ENCODE results near the gene MAN1C1.

MAN1C1 gene

GRCh38 chr1:25711555-25712298, 95.1 kb downstream of the MAN1C1 start:
- DNase-seq = peak in 2 of 56 donors; percentile 5 to 16

GRCh38 chr1:25712299-25712970, 95.8 kb downstream of the MAN1C1 start:
- DNase-seq = no peak

GRCh38 chr1:25713961-25714360, 97.4 kb downstream of the MAN1C1 start:
- DNase-seq = no peak

- DNase-seq = no peak
These were observed 97.9 kb downstream of the MAN1C1 start for GRCh38 chr1:25714372-25714931.

- no peak for DNase-seq
These were observed 99.3 kb downstream of the MAN1C1 start for GRCh38 chr1:25715888-25716287.

GRCh38 chr1:25716320-25716719, 99.7 kb downstream of the MAN1C1 start:
- DNase-seq = no peak

- no peak for DNase-seq
These were observed 102.1 kb downstream of the MAN1C1 start for GRCh38 chr1:25718732-25719131.

GRCh38 chr1:25720624-25721023, 104.0 kb downstream of the MAN1C1 start:
- DNase-seq = no peak

- no peak for DNase-seq
These were observed 106.8 kb downstream of the MAN1C1 start for GRCh38 chr1:25723250-25723880.

- DNase-seq = no peak
These were observed 107.6 kb downstream of the MAN1C1 start for GRCh38 chr1:25724201-25724600.

- DNase-seq = no peak
These were observed 108.4 kb downstream of the MAN1C1 start for GRCh38 chr1:25724966-25725365.

GRCh38 chr1:25725482-25725881, 108.9 kb downstream of the MAN1C1 start:
- no peak for DNase-seq

GRCh38 chr1:25727088-25727487, 110.5 kb downstream of the MAN1C1 start:
- no peak for DNase-seq

GRCh38 chr1:25727635-25728286, 111.2 kb downstream of the MAN1C1 start:
- DNase-seq = peak in 38 of 56 donors; percentile 7 to 71 (median 31)

- no peak for DNase-seq
These were observed 111.8 kb downstream of the MAN1C1 start for GRCh38 chr1:25728301-25728935.

GRCh38 chr1:25729045-25729444, 112.5 kb downstream of the MAN1C1 start:
- DNase-seq = no peak

- no peak for DNase-seq
These were observed 113.4 kb downstream of the MAN1C1 start for GRCh38 chr1:25729790-25730644.

- no peak for DNase-seq
These were observed 114.6 kb downstream of the MAN1C1 start for GRCh38 chr1:25731148-25731547.

GRCh38 chr1:25731626-25732370, 115.2 kb downstream of the MAN1C1 start:
- DNase-seq = no peak
